Stimulated activated CD8-positive, alpha-beta memory T cell treated with anti-CD3 and anti-CD28 coated beads, Interleukin-7, amount 100 ng/mL, for 1 hour (primary cell): ENCODE results near the gene TCN2.
"Not testable (repeated sequence)": the region's sequence is repeated elsewhere in the genome, so short reads cannot be mapped to it uniquely, and the experiment has no call there.

Source experiments
- DNase-seq, 2 donors: peaks; one replicate each; pipeline ENCODE4 v3.0.0-alpha.2; 2020; ENCODE audit warnings: low read depth in 2 of 2

The TCN2 gene

DNA sequence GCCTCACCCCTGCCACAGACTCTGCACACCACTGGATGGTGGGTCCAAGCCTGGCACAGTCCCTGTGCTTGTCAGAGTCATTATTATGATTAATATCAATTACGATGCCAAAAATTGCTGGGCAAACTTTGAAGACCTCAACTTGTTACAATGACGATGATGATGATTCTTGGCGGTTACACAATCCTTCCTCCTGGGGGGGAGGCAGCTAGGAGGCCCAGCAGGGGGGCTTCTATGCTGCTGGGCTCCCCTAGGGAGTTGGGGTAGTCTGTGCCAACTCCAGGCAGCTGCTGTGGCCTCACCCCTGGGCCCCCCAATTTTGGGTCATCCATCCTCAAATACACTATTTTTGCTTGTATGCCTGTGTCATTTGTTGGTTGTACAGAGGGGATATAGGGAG, 40.6 kb downstream of the TCN2 start:
- DNase-seq, result no peak

DNA sequence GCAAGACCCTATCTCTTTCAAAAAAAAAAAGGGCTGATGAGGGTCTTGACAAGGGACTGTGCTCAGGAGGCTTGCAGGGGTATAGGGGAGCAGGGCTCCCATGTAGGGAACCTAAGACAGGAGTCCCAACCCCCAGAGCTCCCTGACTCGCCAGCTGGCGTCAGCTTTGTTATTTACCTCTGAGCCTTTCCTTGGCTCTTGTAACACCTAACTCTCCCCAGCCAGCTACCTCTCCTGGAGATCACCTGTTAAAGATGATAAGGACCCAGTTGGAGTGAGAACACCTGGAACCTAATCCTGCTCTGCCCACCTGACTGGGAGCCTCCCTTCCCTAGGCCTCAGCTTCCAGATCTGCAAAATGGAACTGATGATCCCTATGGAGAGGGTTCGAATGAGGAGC, 41.9 kb downstream of the TCN2 start:
- DNase-seq, result no peak

DNA sequence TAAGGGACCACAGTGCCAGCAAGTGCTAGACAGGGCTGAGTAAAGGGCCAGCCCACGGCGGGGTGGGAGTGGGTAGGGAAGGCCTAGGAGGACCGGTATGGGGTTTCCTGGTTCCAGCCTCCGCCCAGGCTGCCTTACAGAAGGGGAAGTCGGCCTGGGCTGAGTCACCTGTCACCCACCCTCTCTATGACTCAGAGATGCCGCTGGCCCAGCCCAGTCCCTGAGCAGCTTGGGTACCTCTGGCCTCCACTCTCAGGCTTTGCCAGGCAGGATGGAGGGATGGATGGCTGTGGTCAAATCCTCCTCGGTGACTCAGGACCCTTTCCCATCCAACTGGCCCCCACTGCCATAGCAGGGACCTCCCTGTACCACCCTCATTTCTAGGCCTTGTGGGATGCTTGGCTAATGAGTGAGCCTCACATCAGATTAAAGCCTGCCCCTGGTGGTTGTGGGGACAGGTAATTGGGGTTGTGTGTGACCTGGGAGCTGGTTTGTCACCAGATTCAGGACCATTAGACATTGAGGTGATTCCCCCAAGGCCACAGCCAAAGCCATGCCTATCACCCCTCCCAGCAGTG, 42.5 kb downstream of the TCN2 start:
- DNase-seq, result peak; percentile 44 to 51

DNA sequence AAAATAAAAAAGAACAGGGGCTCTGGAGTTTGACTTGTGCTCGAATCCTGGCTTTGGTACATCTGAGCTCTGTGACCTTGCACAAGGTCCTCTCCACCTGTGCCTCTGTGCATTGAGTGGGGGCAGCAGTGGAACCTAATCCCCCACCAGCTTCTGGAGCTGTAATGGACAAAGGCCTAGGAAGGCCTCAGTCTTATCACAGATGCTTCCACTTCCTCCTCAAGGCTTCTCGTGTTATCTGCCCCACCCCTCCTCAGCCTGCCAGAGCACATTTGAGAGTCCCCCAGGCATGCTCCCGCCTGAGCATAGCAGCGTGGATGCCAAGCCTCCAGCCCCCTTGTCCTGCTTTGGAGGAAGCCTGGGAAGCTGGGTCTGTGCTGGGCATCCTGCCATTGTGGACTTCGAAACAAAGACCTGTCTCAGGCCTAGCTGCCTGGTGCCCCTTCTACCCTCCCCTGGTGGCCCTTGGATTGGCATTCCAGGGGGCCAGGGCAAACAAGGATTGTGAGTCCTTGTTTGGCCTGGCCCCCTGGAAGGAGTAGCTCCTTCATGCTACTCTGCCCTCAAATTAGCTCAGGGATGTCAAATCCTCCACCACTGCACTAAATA, 43.6 kb downstream of the TCN2 start:
- no peak for DNase-seq

DNA sequence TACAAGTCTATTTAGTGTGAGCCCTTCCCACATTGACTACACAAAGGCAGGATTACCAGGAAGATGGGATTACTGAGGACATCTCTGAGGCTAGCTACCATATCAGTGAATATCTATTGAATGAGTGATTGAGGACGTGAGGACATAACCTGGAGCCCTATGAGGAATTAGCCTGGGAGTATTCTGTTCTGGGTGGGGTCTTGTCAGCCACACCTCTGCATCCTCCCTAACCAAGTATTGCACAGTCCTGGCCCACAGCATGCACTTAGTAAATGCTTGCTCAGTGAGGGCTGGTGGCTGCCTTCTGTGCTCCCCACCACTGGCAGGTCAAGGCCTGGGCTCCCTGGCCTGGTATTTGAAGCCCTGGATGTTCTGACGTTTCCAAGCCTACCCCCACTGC, 45.9 kb downstream of the TCN2 start:
- DNase-seq, result no peak

DNA sequence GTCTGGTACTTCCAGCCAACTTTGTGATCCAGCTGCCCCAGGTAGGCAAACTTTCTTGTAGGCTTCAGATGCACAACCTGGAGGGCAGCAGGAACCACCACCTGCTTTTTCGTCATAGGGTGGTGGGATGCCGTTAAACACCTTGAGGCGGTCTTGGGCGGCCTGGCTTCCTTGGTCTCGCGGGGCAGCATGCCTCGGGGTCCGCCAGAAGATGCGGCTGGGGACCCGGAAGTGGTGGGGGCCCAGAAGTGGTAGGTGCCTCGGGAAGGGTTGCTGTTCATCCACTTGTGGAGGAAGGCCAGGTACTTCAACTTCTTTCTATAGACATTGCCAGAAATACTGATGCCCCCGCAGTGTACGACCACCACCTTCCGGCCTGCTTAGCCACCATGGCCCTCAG, 47.4 kb downstream of the TCN2 start:
- no peak for DNase-seq

DNA sequence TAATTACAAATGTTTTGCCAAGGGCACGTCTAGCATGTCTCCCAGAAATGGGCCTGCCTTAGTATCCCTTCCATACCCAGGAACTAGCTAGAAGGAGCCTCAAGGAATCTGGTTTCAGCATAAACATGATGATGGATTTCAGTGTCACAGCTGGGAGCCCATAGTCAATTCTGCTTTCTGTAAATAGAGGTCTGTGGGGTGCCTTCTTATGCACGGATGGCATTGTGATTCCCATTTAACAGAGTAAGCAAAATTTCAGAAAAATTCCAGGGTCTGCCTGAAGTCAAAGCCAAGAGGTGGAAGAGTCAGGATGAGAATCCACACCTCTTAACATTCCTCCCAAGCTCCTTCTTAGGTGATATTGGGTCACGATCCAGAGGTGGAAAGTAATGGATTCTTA, 48.6 kb downstream of the TCN2 start:
- DNase-seq, result no peak

DNA sequence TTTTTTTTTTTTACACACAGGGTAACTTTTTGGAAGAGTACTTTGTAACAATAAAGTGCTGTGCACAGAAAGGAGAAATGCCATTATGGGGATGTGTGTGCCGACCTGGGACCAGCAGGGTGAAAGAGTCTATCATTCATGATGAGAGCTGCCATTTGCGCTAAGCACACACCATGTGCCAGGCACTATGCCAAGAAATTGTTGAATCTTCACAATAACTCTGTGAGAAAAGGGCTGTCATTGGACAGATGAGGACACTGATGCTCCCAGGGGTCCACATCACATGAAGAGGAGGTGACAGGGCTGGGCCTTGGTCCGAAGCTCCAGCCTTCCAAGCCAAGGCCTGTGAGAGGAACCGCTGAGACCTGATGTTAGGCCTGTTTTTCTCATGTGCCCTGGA, 55.1 kb downstream of the TCN2 start:
- DNase-seq, result no peak

DNA sequence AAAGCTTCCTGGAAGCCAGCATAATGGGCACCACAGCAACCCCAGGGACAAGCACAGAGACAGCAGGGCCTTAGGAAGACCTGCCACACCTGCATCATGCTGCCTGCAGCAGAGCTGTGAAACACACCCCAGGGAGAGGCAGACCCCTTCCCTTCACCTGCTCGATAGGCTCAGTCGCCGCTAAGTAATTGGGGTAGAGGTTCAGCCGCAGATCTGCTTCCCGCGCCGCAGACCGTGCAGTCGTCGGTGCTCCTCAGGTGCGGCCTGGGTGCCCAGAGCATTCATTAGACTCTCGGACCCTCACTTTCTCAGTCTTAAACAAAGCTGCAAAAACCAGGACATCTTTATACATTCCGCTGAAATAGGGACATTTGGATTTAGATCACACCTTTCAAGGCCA, 57.8 kb downstream of the TCN2 start:
- DNase-seq, result no peak

DNA sequence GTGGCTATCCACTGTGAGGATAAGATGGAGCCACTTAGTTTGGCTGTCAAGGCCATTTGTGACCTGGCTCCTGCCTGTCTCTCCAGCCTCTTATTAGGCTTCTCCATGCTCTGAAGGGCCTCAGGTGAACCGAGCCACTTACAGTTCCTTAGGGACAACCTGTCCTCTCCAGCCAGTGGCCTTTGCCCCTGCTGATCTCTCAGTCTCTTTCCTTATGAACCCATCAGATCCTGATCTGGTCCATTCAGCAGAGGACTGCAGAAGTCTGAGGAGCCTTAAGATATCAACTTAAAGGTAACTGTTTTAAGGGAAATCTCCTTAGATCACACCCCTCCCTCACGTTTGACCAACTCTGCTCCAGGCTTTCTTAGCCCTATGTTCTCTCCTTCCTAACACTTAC, 58.3 kb downstream of the TCN2 start:
- DNase-seq, result no peak

DNA sequence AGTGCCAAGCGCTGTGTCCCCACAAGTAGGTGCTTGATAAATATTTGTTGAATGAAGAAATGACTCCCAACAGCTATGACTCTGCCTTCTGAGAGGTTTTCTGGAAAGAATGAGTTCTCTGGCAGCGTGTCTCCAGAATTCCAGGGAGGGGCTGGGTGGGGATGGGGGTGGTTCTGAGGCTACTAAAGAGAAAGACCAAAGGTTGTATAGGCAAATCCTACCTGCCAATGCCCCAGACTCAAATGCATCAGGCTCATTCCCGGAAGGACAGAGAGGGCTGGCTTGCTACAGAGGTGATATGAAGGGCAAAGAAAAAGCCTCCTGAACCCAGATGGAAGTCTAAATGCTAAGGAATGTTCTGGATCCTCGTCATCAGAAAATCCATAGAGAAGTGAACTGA, 58.8 kb downstream of the TCN2 start:
- DNase-seq, result no peak

DNA sequence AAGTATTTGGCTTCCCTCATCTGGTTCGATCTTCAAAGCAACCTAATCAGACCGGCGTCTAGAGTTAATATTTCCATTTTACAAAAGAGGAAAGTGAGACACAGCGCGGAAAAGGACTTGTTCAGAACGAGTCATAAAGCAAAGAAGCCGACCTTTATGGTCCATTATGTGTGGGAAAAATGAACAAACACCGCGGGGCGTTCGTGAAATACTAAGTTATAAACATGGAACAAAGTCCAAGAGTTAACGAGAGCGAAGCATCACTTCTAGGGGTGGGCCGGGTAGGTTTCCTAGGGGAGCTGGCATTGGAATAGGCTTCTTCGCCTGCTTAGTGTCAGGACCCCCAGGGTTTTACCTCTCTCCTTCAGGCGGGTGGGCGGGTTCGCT, 60.1 kb downstream of the TCN2 start:
- DNase-seq, result no peak

DNA sequence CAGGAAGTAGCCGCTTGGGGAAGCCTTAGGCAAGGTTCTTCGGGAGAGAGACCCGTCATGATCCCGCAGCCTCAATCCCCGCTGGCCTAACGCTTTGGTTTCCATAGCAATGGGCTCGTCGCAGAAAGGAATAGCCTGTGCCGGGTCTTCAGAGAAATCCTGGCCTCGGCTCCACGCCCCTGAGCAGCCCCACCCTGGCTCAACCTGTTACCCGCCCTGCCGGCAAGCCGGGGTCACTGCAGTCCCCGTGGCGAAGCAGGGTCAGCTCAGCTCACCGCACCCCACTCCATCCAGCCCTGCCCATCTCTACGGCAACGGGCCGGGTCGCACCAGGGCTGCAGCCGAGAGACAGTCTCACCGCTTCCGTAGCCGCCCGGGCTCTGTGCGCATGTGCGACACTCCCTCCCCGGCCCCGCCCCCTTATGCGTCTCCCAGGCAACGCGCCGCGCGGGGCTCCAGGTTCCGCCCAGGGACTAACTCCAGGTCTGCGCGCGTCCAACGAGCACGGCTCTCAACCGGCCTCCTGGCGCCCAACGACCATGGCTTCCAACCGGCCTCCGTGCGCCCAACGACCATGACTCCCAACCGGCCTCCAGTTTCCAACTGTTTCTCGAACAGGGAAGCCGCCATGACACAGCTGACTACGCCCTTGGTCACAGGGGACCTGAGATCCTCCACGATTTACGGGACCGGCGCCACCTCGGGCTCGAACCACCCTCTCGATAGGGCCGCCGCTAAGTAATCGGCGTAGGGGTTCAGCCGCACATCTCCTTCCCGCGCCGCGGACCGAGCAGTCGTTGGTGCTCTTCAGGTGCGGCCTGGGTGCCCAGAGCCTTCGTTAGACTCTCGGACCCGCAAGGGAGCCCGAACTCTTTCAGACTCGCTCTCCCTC, 60.8 kb downstream of the TCN2 start, which contains the start of gene DUSP18:
TSS of gene DUSP18 (minus strand) at position 382 of the 892 bp plus-strand sequence. CDS start 3,872 bp downstream, outside the sequence.
- peak; percentile 94 to 95 for DNase-seq

DNA sequence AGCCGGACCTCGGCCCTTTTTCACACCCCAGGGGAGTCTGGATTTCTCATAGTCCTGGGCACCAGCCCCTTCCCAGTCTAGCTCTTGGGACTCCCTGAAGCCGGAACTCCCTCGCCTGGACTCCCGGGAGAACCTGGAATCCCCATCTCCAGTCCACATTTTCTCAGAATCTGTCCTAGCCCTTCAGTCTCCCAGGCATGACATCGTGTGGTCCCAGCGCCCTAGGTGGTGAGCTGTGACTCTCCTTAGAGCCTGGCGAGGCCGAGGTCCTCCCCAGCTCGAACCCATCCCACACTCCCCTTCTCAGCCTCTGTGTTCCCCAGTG, 61.4 kb downstream of the TCN2 start:
- no peak for DNase-seq

DNA sequence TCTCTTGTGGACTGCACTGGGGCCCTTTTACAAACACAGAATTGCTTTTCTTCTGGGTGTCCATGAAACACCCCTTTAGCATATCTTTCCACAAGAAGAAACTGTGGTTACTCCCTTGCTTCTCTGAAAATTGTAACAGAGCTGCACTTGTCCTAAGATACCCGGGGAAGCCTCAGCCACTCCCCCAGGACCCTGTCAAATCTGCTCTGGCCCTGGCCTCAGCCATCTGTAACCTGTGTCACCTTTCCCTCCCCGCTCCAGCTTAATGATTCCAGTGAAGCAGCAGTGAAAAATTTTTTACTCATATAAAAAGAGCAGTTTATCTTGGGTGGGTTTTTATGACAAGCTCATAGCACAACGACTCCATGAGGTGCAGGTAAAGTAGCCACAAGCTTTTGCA, 64.1 kb downstream of the TCN2 start:
- no peak for DNase-seq

DNA sequence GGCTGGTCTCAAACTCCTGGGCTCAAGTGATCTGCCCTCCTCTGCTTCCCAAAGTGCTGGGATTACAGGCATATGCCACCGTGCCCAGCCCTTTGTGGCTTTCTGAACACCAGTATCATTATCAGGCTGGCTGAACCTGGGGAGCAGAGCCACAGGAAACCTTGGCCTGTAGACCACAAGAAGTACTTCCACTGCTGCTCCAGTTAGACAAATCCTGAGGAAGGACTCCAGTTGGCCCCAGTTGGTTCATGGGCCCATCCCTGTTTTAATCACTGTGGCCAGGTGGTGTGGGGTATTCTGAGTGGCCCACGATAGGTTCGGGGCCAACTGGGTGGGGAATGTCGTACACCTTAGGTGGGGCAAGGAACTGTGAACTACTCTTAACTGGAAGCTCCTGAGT, 66.2 kb downstream of the TCN2 start:
- DNase-seq, result no peak

DNA sequence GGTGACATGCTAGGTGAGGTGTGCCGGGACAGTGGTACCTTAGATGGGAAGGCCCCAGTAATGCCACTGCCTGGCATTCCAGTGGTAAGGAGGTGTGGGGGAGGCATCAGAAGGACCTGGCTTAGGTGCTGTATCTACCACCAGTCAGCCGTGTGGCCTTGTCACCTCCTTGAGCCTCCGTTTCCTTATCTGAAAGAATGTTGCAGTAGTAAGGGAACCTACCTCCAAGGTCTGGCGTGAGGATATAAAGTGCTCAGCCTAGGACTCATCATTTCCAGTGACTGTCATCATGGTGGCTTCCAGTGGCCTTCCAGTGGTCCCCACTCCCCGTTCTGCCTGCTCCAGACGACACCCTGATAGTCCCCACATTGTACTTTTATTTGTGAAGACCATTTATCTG, 67.5 kb downstream of the TCN2 start:
- no peak for DNase-seq

DNA sequence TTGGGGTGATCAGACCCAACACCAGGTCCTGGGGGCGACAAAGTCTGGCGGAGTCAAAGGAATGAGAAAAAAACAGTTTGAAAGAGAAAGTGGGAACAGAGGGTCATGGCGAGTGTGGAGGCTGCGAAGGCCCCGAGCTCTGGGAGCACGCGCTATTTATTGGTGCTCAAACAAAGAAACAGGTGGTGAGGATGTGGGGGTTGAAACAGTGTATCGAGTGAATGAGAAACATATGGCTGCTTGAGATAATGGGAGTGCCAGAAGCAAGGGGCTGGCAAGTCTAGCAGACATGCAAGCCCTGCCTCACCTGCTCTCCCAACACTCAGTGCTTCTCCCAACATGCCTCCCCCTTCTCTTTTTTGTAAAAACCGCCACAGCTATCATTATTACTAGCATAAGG, 68.5 kb downstream of the TCN2 start:
- DNase-seq, result no peak

DNA sequence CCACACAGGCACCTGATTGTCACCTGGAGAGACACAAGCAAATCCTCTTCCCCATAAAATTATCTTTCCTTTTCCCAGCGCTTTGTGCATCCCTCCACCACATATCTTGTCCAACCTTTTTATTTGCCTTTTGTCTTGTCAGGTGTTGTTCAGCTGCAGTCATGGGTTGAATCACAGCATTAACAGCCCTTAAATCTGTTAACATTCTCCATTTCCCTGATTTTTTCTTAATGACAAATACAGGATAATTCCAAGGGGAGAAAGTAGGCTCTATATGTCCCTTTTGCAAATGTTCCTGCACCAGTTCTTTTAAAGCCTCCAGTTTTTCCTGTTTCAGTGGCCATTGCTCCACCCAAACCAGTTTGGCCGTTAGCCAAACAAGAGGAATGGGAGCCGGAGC, 69.6 kb downstream of the TCN2 start:
- DNase-seq, result not testable (repeated sequence)
